Measurements from ENCODE around the gene CDAN1. TPM values are rescaled to one million over a fixed set of nuclear protein-coding genes. Genes with fewer than 3 reads are reported as not detected.

Gene CDAN1
- total RNA-seq, 2 donors from 2014 or later: 22.3 to 26.9 TPM

- no peaks in the 10 kb centered on the region for H3K9me3 ChIP-seq
- TF ChIP-seq CTCF (IDR thresholded peaks at IDR 0.05): no peak
- no peak for TF ChIP-seq POLR2AphosphoS5 (IDR thresholded peaks at IDR 0.05)
- no peaks in the 10 kb centered on the region for H3K27me3 ChIP-seq (replicated peaks; ENCODE audit: insufficient read depth)
- no peak overlapping the region for H3K4me3 ChIP-seq
- 96% methylated on average over 4 of the region's 6 CpGs for WGBS
- H3K36me3 ChIP-seq: no peaks in the 10 kb centered on the region
- intact Hi-C loops (cut with DNase I): no loop called here
- no peaks in the 10 kb centered on the region for H3K4me1 ChIP-seq (replicated peaks)
- H3K27ac ChIP-seq: no peak overlapping the region
- no peak for DNase-seq (ENCODE audit: low spot score)
Observed at GRCh38 chr15:42693942-42694341, 43.0 kb downstream of the CDAN1 start.

- Histone ChIP-seq H3K27me3 (replicated peaks; ENCODE audit: insufficient read depth) (no peaks in the 10 kb centered on the region), H3K4me3 (no peak overlapping the region), H3K4me1 (replicated peaks) (no peaks in the 10 kb centered on the region), H3K9me3 (no peaks in the 10 kb centered on the region), H3K36me3 (no peaks in the 10 kb centered on the region), H3K27ac (no peak overlapping the region)
- DNase-seq (ENCODE audit: low spot score): no peak
- TF ChIP-seq POLR2A (IDR thresholded peaks at IDR 0.05): no peak
- no peak for TF ChIP-seq CTCF (IDR thresholded peaks at IDR 0.05)
- TF ChIP-seq POLR2AphosphoS5 (IDR thresholded peaks at IDR 0.05): no peak
- WGBS: 95% methylated on average over 6 of the region's 6 CpGs
- intact Hi-C loops (cut with DNase I): no loop called here
Observed at GRCh38 chr15:42693496-42693895, 43.4 kb downstream of the CDAN1 start.

GRCh38 chr15:42692997-42693396, 43.9 kb downstream of the CDAN1 start:
- no peak for DNase-seq (ENCODE audit: low spot score)
- Histone ChIP-seq H3K36me3 (no peaks in the 10 kb centered on the region), H3K4me1 (replicated peaks) (no peaks in the 10 kb centered on the region), H3K9me3 (no peaks in the 10 kb centered on the region), H3K4me3 (no peak overlapping the region), H3K27me3 (replicated peaks; ENCODE audit: insufficient read depth) (no peaks in the 10 kb centered on the region), H3K27ac (no peak overlapping the region)
- intact Hi-C loops (cut with DNase I): no loop called here
- 90% methylated on average over 4 of the region's 4 CpGs for WGBS
- no peak for TF ChIP-seq POLR2AphosphoS5 (IDR thresholded peaks at IDR 0.05)
- TF ChIP-seq CTCF (IDR thresholded peaks at IDR 0.05): no peak
- TF ChIP-seq POLR2A (IDR thresholded peaks at IDR 0.05): no peak

GRCh38 chr15:42692536-42692935, 44.4 kb downstream of the CDAN1 start:
- WGBS: 78% methylated on average over 1 of the region's 1 CpG
- no peaks in the 10 kb centered on the region for H3K4me1 ChIP-seq (replicated peaks)
- no peaks in the 10 kb centered on the region for H3K36me3 ChIP-seq
- H3K27ac ChIP-seq: no peak overlapping the region
- H3K4me3 ChIP-seq: no peak overlapping the region
- no peak for DNase-seq (ENCODE audit: low spot score)
- H3K27me3 ChIP-seq (replicated peaks; ENCODE audit: insufficient read depth): no peaks in the 10 kb centered on the region
- TF ChIP-seq CTCF (IDR thresholded peaks at IDR 0.05) (no peak), POLR2A (IDR thresholded peaks at IDR 0.05) (no peak), POLR2AphosphoS5 (IDR thresholded peaks at IDR 0.05) (no peak)
- no peaks in the 10 kb centered on the region for H3K9me3 ChIP-seq
- intact Hi-C loops (cut with DNase I): no loop called here

- Histone ChIP-seq H3K4me3 (no peak overlapping the region), H3K4me1 (replicated peaks) (no peaks in the 10 kb centered on the region), H3K27ac (no peak overlapping the region), H3K36me3 (no peaks in the 10 kb centered on the region), H3K27me3 (replicated peaks; ENCODE audit: insufficient read depth) (no peaks in the 10 kb centered on the region), H3K9me3 (no peaks in the 10 kb centered on the region)
- no peak for TF ChIP-seq POLR2AphosphoS5 (IDR thresholded peaks at IDR 0.05)
- no peak for TF ChIP-seq POLR2A (IDR thresholded peaks at IDR 0.05)
- TF ChIP-seq CTCF (IDR thresholded peaks at IDR 0.05): no peak
- intact Hi-C loops (cut with DNase I): no loop called here
- DNase-seq (ENCODE audit: low spot score): no peak
- 77% methylated on average over 9 of the region's 9 CpGs for WGBS
Observed at GRCh38 chr15:42691770-42692169, 45.2 kb downstream of the CDAN1 start.

Data from prostate gland (tissue), 2 donors.